ENCODE measurements around the gene CTNNA2.

Gene CTNNA2

GRCh38 chr2:80149991-80150390 lies 637.1 kb downstream of the CTNNA2 start:
- no peaks in the 10 kb centered on the region for H3K36me3 ChIP-seq (ENCODE audit: insufficient read depth, low read length)
- no peaks in the 10 kb centered on the region for H3K4me1 ChIP-seq (ENCODE audit: control insufficient read depth, insufficient read depth, low read length, unreplicated experiment)
- H2AFZ ChIP-seq (ENCODE audit: low read length, unreplicated experiment) = no peak overlapping the region
- no peak overlapping the region for H3K27ac ChIP-seq (ENCODE audit: low read depth, low read length)
- no peaks in the 10 kb centered on the region for H3K79me2 ChIP-seq (ENCODE audit: control insufficient read depth, insufficient read depth, low read length, unreplicated experiment)
- H3K4me3 ChIP-seq (ENCODE audit: low read depth, low read length) = no peak overlapping the region
- H3K27me3 ChIP-seq (ENCODE audit: insufficient read depth, low read length) = no peaks in the 10 kb centered on the region

GRCh38 chr2:80151248-80151647 lies 638.4 kb downstream of the CTNNA2 start:
- H3K27me3 ChIP-seq (ENCODE audit: insufficient read depth, low read length) = no peaks in the 10 kb centered on the region
- no peak overlapping the region for H3K27ac ChIP-seq (ENCODE audit: low read depth, low read length)
- no peak overlapping the region for H2AFZ ChIP-seq (ENCODE audit: low read length, unreplicated experiment)

GRCh38 chr2:80151651-80152050 lies 638.8 kb downstream of the CTNNA2 start:
- H3K36me3 ChIP-seq (ENCODE audit: insufficient read depth, low read length) = no peaks in the 10 kb centered on the region
- H3K27me3 ChIP-seq (ENCODE audit: insufficient read depth, low read length) = no peaks in the 10 kb centered on the region
- no peak overlapping the region for H3K27ac ChIP-seq (ENCODE audit: low read depth, low read length)
- no peaks in the 10 kb centered on the region for H3K79me2 ChIP-seq (ENCODE audit: control insufficient read depth, insufficient read depth, low read length, unreplicated experiment)
- no peak overlapping the region for H3K4me3 ChIP-seq (ENCODE audit: low read depth, low read length)
- no peak overlapping the region for H2AFZ ChIP-seq (ENCODE audit: low read length, unreplicated experiment)
- no peaks in the 10 kb centered on the region for H3K4me1 ChIP-seq (ENCODE audit: control insufficient read depth, insufficient read depth, low read length, unreplicated experiment)

More at GRCh38 chr2:80151248-80151647, 638.4 kb downstream of the CTNNA2 start:
- Histone ChIP-seq H3K4me1 (ENCODE audit: control insufficient read depth, insufficient read depth, low read length, unreplicated experiment) (no peaks in the 10 kb centered on the region), H3K4me3 (ENCODE audit: low read depth, low read length) (no peak overlapping the region), H3K79me2 (ENCODE audit: control insufficient read depth, insufficient read depth, low read length, unreplicated experiment) (no peaks in the 10 kb centered on the region), H3K36me3 (ENCODE audit: insufficient read depth, low read length) (no peaks in the 10 kb centered on the region)

GRCh38 chr2:80153151-80153550 lies 640.3 kb downstream of the CTNNA2 start:
- Histone ChIP-seq H3K4me3 (ENCODE audit: low read depth, low read length) (no peak overlapping the region), H3K27ac (ENCODE audit: low read depth, low read length) (no peak overlapping the region), H3K79me2 (ENCODE audit: control insufficient read depth, insufficient read depth, low read length, unreplicated experiment) (no peaks in the 10 kb centered on the region), H2AFZ (ENCODE audit: low read length, unreplicated experiment) (no peak overlapping the region), H3K36me3 (ENCODE audit: insufficient read depth, low read length) (no peaks in the 10 kb centered on the region), H3K27me3 (ENCODE audit: insufficient read depth, low read length) (no peaks in the 10 kb centered on the region), H3K4me1 (ENCODE audit: control insufficient read depth, insufficient read depth, low read length, unreplicated experiment) (no peaks in the 10 kb centered on the region)

GRCh38 chr2:80153768-80154167 lies 640.9 kb downstream of the CTNNA2 start:
- H3K79me2 ChIP-seq (ENCODE audit: control insufficient read depth, insufficient read depth, low read length, unreplicated experiment) = no peaks in the 10 kb centered on the region
- no peaks in the 10 kb centered on the region for H3K4me1 ChIP-seq (ENCODE audit: control insufficient read depth, insufficient read depth, low read length, unreplicated experiment)
- no peak overlapping the region for H3K4me3 ChIP-seq (ENCODE audit: low read depth, low read length)
- no peak overlapping the region for H2AFZ ChIP-seq (ENCODE audit: low read length, unreplicated experiment)
- H3K27me3 ChIP-seq (ENCODE audit: insufficient read depth, low read length) = no peaks in the 10 kb centered on the region
- H3K36me3 ChIP-seq (ENCODE audit: insufficient read depth, low read length) = no peaks in the 10 kb centered on the region
- no peak overlapping the region for H3K27ac ChIP-seq (ENCODE audit: low read depth, low read length)

- Histone ChIP-seq H3K36me3 (ENCODE audit: insufficient read depth, low read length) (no peaks in the 10 kb centered on the region), H3K27ac (ENCODE audit: low read depth, low read length) (no peak overlapping the region), H2AFZ (ENCODE audit: low read length, unreplicated experiment) (no peak overlapping the region), H3K79me2 (ENCODE audit: control insufficient read depth, insufficient read depth, low read length, unreplicated experiment) (no peaks in the 10 kb centered on the region), H3K27me3 (ENCODE audit: insufficient read depth, low read length) (no peaks in the 10 kb centered on the region), H3K4me3 (ENCODE audit: low read depth, low read length) (no peak overlapping the region), H3K4me1 (ENCODE audit: control insufficient read depth, insufficient read depth, low read length, unreplicated experiment) (no peaks in the 10 kb centered on the region)
Measured at GRCh38 chr2:80154231-80154915, 641.5 kb downstream of the CTNNA2 start.

GRCh38 chr2:80164375-80164774 lies 651.5 kb downstream of the CTNNA2 start:
- H3K27ac ChIP-seq (ENCODE audit: low read depth, low read length) = no peak overlapping the region
- H3K36me3 ChIP-seq (ENCODE audit: insufficient read depth, low read length) = no peaks in the 10 kb centered on the region
- H3K27me3 ChIP-seq (ENCODE audit: insufficient read depth, low read length) = no peaks in the 10 kb centered on the region
- H3K4me3 ChIP-seq (ENCODE audit: low read depth, low read length) = no peak overlapping the region
- H3K79me2 ChIP-seq (ENCODE audit: control insufficient read depth, insufficient read depth, low read length, unreplicated experiment) = no peaks in the 10 kb centered on the region
- no peaks in the 10 kb centered on the region for H3K4me1 ChIP-seq (ENCODE audit: control insufficient read depth, insufficient read depth, low read length, unreplicated experiment)
- no peak overlapping the region for H2AFZ ChIP-seq (ENCODE audit: low read length, unreplicated experiment)

- no peak overlapping the region for H3K27ac ChIP-seq (ENCODE audit: low read depth, low read length)
- no peaks in the 10 kb centered on the region for H3K27me3 ChIP-seq (ENCODE audit: insufficient read depth, low read length)
- H3K79me2 ChIP-seq (ENCODE audit: control insufficient read depth, insufficient read depth, low read length, unreplicated experiment) = no peaks in the 10 kb centered on the region
- no peak overlapping the region for H2AFZ ChIP-seq (ENCODE audit: low read length, unreplicated experiment)
- H3K4me1 ChIP-seq (ENCODE audit: control insufficient read depth, insufficient read depth, low read length, unreplicated experiment) = no peaks in the 10 kb centered on the region
- no peak overlapping the region for H3K4me3 ChIP-seq (ENCODE audit: low read depth, low read length)
- no peaks in the 10 kb centered on the region for H3K36me3 ChIP-seq (ENCODE audit: insufficient read depth, low read length)
Measured at GRCh38 chr2:80166483-80167171, 653.8 kb downstream of the CTNNA2 start.

- H3K36me3 ChIP-seq (ENCODE audit: insufficient read depth, low read length) = no peaks in the 10 kb centered on the region
Measured at GRCh38 chr2:80167284-80167808, 654.5 kb downstream of the CTNNA2 start.

GRCh38 chr2:80168037-80168436 lies 655.2 kb downstream of the CTNNA2 start:
- H2AFZ ChIP-seq (ENCODE audit: low read length, unreplicated experiment) = no peak overlapping the region
- H3K4me3 ChIP-seq (ENCODE audit: low read depth, low read length) = no peak overlapping the region
- H3K4me1 ChIP-seq (ENCODE audit: control insufficient read depth, insufficient read depth, low read length, unreplicated experiment) = no peaks in the 10 kb centered on the region
- H3K36me3 ChIP-seq (ENCODE audit: insufficient read depth, low read length) = no peaks in the 10 kb centered on the region
- no peaks in the 10 kb centered on the region for H3K27me3 ChIP-seq (ENCODE audit: insufficient read depth, low read length)
- no peaks in the 10 kb centered on the region for H3K79me2 ChIP-seq (ENCODE audit: control insufficient read depth, insufficient read depth, low read length, unreplicated experiment)
- no peak overlapping the region for H3K27ac ChIP-seq (ENCODE audit: low read depth, low read length)

More at GRCh38 chr2:80167284-80167808, 654.5 kb downstream of the CTNNA2 start:
- Histone ChIP-seq H3K79me2 (ENCODE audit: control insufficient read depth, insufficient read depth, low read length, unreplicated experiment) (no peaks in the 10 kb centered on the region), H3K27ac (ENCODE audit: low read depth, low read length) (no peak overlapping the region), H3K4me1 (ENCODE audit: control insufficient read depth, insufficient read depth, low read length, unreplicated experiment) (no peaks in the 10 kb centered on the region), H3K4me3 (ENCODE audit: low read depth, low read length) (no peak overlapping the region), H2AFZ (ENCODE audit: low read length, unreplicated experiment) (no peak overlapping the region), H3K27me3 (ENCODE audit: insufficient read depth, low read length) (no peaks in the 10 kb centered on the region)

GRCh38 chr2:80168801-80169200 lies 656.0 kb downstream of the CTNNA2 start:
- H3K4me1 ChIP-seq (ENCODE audit: control insufficient read depth, insufficient read depth, low read length, unreplicated experiment) = no peaks in the 10 kb centered on the region
- H3K27ac ChIP-seq (ENCODE audit: low read depth, low read length) = no peak overlapping the region
- no peaks in the 10 kb centered on the region for H3K27me3 ChIP-seq (ENCODE audit: insufficient read depth, low read length)
- no peaks in the 10 kb centered on the region for H3K79me2 ChIP-seq (ENCODE audit: control insufficient read depth, insufficient read depth, low read length, unreplicated experiment)
- no peak overlapping the region for H2AFZ ChIP-seq (ENCODE audit: low read length, unreplicated experiment)
- no peaks in the 10 kb centered on the region for H3K36me3 ChIP-seq (ENCODE audit: insufficient read depth, low read length)
- H3K4me3 ChIP-seq (ENCODE audit: low read depth, low read length) = no peak overlapping the region

Data from ACC112 (cell line).